ENCODE results near the gene COL20A1. TPM values are rescaled to one million over a fixed set of nuclear protein-coding genes. Genes with fewer than 3 reads are reported as not detected.
"Not testable (repeated sequence)": the region's sequence is repeated elsewhere in the genome, so short reads cannot be mapped to it uniquely, and the experiment has no call there.

COL20A1 gene
- total RNA-seq, 4 donors from 2014 or later, result not detected

DNA sequence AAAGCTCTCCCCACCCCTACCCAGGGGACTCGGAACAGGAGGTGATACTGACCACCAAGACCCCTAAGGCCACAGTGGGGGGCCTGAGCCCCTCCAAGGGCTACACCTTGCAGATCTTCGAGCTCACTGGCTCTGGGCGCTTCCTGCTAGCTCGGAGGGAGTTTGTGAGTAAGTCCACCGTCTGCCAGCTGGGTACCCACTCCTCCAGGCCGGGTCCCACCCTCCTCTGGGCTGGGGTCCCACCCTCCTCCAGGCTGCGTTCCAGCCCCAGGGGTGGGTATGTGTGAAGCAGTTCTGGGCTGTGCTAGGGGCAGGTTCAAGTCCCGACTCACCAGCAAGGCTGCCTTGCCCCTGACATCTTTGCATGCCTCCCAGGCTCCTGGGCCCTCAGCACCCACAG lies 12.4 kb downstream of the COL20A1 start:
- TF ChIP-seq, protein P1, sequence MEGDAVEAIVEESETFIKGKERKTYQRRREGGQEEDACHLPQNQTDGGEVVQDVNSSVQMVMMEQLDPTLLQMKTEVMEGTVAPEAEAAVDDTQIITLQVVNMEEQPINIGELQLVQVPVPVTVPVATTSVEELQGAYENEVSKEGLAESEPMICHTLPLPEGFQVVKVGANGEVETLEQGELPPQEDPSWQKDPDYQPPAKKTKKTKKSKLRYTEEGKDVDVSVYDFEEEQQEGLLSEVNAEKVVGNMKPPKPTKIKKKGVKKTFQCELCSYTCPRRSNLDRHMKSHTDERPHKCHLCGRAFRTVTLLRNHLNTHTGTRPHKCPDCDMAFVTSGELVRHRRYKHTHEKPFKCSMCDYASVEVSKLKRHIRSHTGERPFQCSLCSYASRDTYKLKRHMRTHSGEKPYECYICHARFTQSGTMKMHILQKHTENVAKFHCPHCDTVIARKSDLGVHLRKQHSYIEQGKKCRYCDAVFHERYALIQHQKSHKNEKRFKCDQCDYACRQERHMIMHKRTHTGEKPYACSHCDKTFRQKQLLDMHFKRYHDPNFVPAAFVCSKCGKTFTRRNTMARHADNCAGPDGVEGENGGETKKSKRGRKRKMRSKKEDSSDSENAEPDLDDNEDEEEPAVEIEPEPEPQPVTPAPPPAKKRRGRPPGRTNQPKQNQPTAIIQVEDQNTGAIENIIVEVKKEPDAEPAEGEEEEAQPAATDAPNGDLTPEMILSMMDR (IDR thresholded peaks at IDR 0.05), result no peak
- ATAC-seq (ENCODE audit: low FRiP score), result no peak

DNA sequence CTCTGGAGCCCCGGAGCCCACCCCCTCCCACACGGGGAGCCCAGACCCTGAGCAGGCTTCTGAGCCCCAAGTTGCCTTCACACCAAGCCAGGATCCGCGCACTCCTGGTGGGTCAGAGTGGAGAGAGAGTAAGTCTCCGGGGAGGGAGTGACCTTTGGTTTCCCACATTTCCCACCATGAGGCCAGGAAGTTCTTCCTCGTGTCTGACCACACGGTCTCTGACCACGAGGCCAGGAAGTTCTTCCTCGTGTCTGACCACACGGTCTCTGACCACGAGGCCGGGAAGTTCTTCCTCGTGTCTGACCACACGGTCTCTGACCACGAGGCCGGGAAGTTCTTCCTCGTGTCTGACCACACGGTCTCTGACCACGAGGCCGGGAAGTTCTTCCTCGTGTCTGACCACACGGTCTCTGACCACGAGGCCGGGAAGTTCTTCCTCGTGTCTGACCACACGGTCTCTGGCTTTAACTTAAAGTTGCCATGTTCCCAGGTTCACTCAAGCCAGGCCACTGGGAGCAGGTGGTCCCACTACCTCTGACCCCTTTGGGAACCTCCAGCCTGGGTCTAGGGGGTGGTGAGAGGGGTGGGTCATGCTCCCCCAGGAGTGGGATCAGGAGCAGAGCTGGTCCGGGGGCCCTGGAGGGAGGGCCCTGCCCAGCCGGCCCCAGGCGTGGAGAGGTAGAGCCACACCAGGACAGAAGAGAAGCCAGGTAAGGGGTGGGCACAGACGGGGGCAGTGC lies 13.1 kb downstream of the COL20A1 start:
- DNase-seq (ENCODE audit: low spot score); ATAC-seq (ENCODE audit: low FRiP score): not testable (repeated sequence)

More for the DNA sequence above, 12.4 kb downstream of the COL20A1 start:
- no peak for DNase-seq (ENCODE audit: low spot score)

DNA sequence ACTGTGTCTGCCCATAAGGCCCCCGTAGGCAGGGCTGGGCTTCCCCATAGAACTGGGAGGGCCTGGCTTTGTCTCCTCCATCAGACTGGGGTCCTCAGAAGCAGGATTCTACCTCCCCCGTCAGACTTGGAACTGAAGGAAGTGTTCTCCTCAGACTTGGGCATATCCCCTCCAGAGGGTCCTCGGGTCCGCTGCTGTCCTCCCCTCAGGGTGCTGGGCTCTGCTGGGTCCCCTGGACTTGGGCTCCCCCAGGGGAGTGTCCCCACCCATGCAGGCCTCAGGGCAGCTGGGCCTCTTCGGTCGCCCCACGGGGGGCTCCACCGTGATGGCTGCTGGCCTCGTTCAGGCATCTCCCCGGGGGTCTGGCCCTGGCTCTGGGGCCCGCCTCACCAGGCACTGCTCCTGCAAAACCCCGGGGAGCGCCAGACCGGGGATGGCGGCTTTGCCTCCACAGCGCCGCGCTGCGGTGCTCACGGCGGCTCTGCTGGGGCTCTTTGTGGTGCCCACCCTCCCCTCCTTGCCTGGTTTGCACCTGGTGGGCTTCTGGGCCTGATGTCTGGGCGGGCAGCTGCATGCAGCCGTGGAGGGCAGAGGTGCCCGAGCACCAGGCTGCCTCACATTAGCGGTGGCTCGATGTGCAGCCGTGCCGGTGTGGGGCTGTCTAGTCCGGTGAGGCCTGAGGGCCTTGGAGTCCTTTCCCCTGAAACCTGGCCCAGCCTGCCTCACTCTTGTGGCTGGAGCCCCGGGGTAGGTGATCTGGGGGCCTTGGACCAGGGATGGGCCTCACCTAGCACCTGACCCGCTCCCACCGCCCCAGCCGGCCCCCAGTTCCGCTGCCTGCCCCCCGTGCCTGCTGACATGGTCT lies 13.9 kb downstream of the COL20A1 start:
- TF ChIP-seq, protein P1 (IDR thresholded peaks at IDR 0.05), result no peak
- no peak for DNase-seq (ENCODE audit: low spot score)
- ATAC-seq (ENCODE audit: low FRiP score), result no peak

DNA sequence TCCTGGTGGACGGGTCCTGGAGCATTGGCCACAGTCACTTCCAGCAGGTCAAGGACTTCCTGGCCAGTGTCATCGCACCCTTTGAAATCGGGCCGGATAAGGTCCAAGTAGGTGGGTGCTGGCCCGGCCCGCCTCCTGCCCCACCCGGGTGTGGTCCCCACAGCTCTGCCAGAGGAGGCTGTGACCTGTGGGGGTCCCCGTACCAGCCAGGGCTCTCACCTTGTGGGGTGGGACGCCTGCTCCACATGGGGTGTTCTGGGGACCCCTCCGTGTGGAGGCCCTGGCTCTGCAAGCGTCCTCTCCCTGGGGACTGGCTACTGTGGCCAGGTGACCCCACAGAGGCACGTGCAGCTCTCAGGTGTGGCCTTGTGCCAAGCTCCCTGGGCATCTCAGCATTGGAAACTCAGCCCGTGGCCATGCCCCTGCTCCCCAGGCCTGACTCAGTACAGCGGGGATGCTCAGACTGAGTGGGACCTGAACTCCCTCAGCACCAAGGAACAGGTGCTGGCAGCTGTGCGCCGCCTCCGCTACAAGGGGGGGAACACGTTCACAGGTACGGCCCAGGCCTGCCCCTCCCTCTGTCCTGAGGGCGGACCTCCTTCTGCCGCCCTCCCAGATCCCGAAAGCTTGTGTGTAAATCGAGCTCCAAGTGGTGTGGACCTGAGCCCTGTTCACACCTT lies 14.7 kb downstream of the COL20A1 start:
- TF ChIP-seq, protein P1 (IDR thresholded peaks at IDR 0.05), result no peak
- DNase-seq (ENCODE audit: low spot score) (no peak), ATAC-seq (ENCODE audit: low FRiP score) (no peak)

DNA sequence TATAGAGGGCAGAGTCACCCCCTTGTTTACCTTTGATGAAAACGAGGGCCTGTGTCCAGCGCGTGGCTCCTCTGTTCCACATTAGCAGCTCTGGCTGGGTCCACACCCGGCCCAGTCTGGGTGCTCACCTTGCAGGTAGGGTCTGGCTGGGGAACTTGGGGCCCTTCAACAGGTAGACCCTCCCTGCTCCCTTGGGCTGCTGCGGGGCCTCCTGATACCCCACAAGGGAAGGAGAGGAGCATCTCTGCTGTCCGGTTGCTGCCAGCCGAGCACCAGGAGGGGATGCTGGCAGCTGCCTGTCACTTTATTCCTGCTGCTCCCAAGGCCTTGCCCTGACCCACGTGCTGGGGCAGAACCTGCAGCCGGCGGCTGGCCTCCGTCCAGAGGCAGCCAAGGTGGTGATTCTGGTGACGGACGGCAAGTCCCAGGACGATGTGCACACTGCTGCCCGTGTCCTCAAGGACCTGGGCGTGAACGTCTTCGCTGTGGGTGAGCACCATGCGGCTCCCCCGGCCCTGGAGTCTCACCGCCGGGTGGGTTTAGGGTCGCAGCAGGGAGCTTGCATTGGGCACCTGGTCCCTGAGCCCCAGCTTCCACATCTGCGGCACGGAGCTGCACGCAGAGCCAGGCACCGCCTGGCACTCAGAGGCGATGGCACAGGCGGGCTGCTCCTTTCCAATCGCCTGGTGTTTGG lies 15.4 kb downstream of the COL20A1 start:
- ATAC-seq (ENCODE audit: low FRiP score) (no peak), DNase-seq (ENCODE audit: low spot score) (no peak)
- TF ChIP-seq, protein P1 (IDR thresholded peaks at IDR 0.05), result no peak

DNA sequence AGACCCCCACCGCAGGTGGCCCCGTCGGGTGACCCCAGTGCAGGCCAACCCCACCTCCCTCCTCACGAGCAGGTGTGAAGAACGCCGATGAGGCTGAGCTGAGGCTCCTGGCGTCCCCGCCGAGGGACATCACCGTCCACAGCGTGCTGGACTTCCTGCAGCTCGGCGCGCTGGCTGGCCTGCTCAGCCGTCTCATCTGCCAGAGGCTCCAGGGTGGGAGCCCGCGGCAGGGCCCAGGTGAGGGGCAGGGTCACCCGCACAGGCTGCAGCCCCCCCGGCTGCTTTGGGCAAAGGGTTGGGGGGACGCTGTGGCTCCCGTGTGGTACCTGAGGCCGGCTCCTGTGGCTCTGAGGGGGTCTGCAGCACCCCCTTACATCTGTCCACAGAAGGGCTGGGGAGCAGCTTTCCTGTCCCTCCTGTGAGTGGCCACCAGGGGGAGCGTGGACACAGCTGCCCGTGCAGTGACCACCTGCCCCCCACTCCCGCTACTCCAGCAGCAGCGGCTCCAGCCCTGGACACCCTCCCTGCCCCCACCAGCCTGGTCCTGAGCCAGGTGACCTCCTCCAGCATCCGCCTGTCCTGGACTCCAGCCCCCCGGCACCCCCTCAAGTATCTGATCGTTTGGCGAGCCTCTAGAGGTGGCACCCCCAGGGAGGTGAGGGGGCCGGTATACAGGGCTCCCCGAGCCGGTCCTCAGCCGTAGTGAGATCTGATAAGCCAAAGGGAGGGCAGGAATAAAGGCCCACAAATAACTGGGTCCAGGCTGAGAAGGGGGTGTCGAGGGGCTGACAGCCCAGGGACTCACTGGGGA lies 16.5 kb downstream of the COL20A1 start:
- DNase-seq (ENCODE audit: low spot score) (no peak), ATAC-seq (ENCODE audit: low FRiP score) (no peak)
- TF ChIP-seq, protein P1 (IDR thresholded peaks at IDR 0.05), result peak in 1 of 3 donors; percentile 41
